Esophagus squamous epithelium (tissue), 5 donors: Measurements from ENCODE around the gene THBS1. TPM values are rescaled to one million over a fixed set of nuclear protein-coding genes. Genes with fewer than 3 reads are reported as not detected.
A peak's percentile ranks its signal among the peaks of the same experiment; 100 is the strongest.

ENCODE experiments used
- DNase-seq: peaks from one replicate; lab custom pipeline; 2025; lab: John Stamatoyannopoulos, UW
- H3K27ac ChIP-seq, 4 donors: fragments of 200-600 bp; sonication (generic); one replicate each; pipeline ENCODE4 v1.5.1; 2016 to 2019; ENCODE audit warnings: mild to moderate bottlenecking in 1 of 4
- H3K27me3 ChIP-seq, 4 donors: fragments of 200-600 bp; sonication (generic); 1 replicate in 3 of 4; 2 replicates in 1 of 4; pipeline versions ENCODE4 v1.5.1 to v1.6.0; 2017 to 2021; ENCODE audit warnings: antibody characterized with exemption in 1 of 4
- H3K36me3 ChIP-seq, 3 donors: fragments of 200-600 bp; sonication (generic); one replicate each; pipeline ENCODE4 v1.5.1; 2016 to 2019
- H3K4me1 ChIP-seq, 3 donors: fragments of 200-600 bp; sonication (generic); one replicate each; pipeline ENCODE4 v1.5.1; 2017 to 2019
- H3K4me3 ChIP-seq, 4 donors: fragments of 200-600 bp; sonication (generic); 1 replicate in 3 of 4; 2 replicates in 1 of 4; pipeline ENCODE4 v1.5.1; 2016 to 2019; ENCODE audit warnings: mild to moderate bottlenecking in 2 of 4, moderate library complexity in 1 of 4
- H3K9me3 ChIP-seq, 3 donors: fragments of 200-600 bp; sonication (generic); one replicate each; pipeline ENCODE4 v1.5.1; 2016 to 2019
- POLR2A ChIP-seq, 4 donors: fragments of 450-650 bp; IDR thresholded peaks; one replicate each; pipeline ENCODE4 v1.6.1; 2017; ENCODE audit warnings: antibody characterized with exemption in 4 of 4, mild to moderate bottlenecking in 4 of 4, moderate library complexity in 3 of 4
- WGBS, 2 donors: methylation state at CpG; one replicate each; pipeline ENCODE4 v1.1.5; 2018; 5-methylcytosine and 5-hydroxymethylcytosine counted together
- intact Hi-C: fragments of 100-400 bp; cut with DNase I; formaldehyde crosslinking; loops from one replicate; pipeline ENCODE4 v1.15.0; 2022
- total RNA-seq, 4 donors: library from RNA; depleted of rRNA; stranded (reverse); fragments of >200 nt; gene quantifications; one replicate each; pipeline ENCODE4 v1.1.0, GENCODE V29; 2016
- TF ChIP-seq, protein P1 (sequence below), 6 experiments: fragments of 450-650 bp in 4 of 6; fragments of 200-600 bp in 2 of 6; sonication (generic) in 2 of 6; IDR thresholded peaks; one replicate each; pipeline ENCODE4 v1.5.1; 2016 to 2019; ENCODE audit warnings: antibody characterized with exemption in 6 of 6, mild to moderate bottlenecking in 4 of 6, moderate library complexity in 4 of 6
- donor health status: DM: yes; HTN: yes; CAD: no.

THBS1 gene
- total RNA-seq, 4 donors from 2014 or later, result 6.3 to 110 (median 63.8) TPM

- intact Hi-C loops, result no loop called here
- peaks cover 3 to 27% (median 12%) of the 10 kb centered on the region in 3 donors for H3K4me1 ChIP-seq
- no peak overlapping the region for H3K27ac ChIP-seq
- 61 to 71% methylated on average over 3 of the region's 3 CpGs for WGBS, 2 donors
- DNase-seq, result no peak
- H3K36me3 ChIP-seq, result no peaks in the 10 kb centered on the region
- H3K27me3 ChIP-seq, result no peaks in the 10 kb centered on the region
- no peak overlapping the region for H3K4me3 ChIP-seq
- TF ChIP-seq, protein P1, sequence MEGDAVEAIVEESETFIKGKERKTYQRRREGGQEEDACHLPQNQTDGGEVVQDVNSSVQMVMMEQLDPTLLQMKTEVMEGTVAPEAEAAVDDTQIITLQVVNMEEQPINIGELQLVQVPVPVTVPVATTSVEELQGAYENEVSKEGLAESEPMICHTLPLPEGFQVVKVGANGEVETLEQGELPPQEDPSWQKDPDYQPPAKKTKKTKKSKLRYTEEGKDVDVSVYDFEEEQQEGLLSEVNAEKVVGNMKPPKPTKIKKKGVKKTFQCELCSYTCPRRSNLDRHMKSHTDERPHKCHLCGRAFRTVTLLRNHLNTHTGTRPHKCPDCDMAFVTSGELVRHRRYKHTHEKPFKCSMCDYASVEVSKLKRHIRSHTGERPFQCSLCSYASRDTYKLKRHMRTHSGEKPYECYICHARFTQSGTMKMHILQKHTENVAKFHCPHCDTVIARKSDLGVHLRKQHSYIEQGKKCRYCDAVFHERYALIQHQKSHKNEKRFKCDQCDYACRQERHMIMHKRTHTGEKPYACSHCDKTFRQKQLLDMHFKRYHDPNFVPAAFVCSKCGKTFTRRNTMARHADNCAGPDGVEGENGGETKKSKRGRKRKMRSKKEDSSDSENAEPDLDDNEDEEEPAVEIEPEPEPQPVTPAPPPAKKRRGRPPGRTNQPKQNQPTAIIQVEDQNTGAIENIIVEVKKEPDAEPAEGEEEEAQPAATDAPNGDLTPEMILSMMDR (IDR thresholded peaks at IDR 0.05), result no peak
- no peak for TF ChIP-seq POLR2A (IDR thresholded peaks at IDR 0.05)
- no peaks in the 10 kb centered on the region for H3K9me3 ChIP-seq
Measured at GRCh38 chr15:39631357-39631756, 50.5 kb downstream of the THBS1 start.

- Histone ChIP-seq H3K27ac (no peak overlapping the region), H3K4me3 (no peak overlapping the region), H3K27me3 (no peaks in the 10 kb centered on the region), H3K9me3 (no peaks in the 10 kb centered on the region), H3K4me1 (peaks cover 0 to 21% (median 6%) of the 10 kb centered on the region in 3 donors), H3K36me3 (no peaks in the 10 kb centered on the region)
- 90 to 93% methylated on average over 1 of the region's 1 CpG for WGBS, 2 donors
- TF ChIP-seq POLR2A (IDR thresholded peaks at IDR 0.05), result no peak
- TF ChIP-seq, protein P1 (IDR thresholded peaks at IDR 0.05), result no peak
- no peak for DNase-seq
- intact Hi-C loops, result no loop called here
Measured at GRCh38 chr15:39638041-39638440, 57.2 kb downstream of the THBS1 start.

- Histone ChIP-seq H3K27me3 (no peaks in the 10 kb centered on the region), H3K4me3 (no peak overlapping the region), H3K27ac (no peak overlapping the region), H3K4me1 (peaks cover 0 to 21% (median 6%) of the 10 kb centered on the region in 3 donors), H3K9me3 (no peaks in the 10 kb centered on the region), H3K36me3 (no peaks in the 10 kb centered on the region)
- DNase-seq, result no peak
- intact Hi-C loops, result no loop called here
- TF ChIP-seq POLR2A (IDR thresholded peaks at IDR 0.05), result no peak
- TF ChIP-seq, protein P1 (IDR thresholded peaks at IDR 0.05), result no peak
- 86 to 92% methylated on average over 1 of the region's 1 CpG for WGBS, 2 donors
Measured at GRCh38 chr15:39639037-39639436, 58.2 kb downstream of the THBS1 start.

DNA sequence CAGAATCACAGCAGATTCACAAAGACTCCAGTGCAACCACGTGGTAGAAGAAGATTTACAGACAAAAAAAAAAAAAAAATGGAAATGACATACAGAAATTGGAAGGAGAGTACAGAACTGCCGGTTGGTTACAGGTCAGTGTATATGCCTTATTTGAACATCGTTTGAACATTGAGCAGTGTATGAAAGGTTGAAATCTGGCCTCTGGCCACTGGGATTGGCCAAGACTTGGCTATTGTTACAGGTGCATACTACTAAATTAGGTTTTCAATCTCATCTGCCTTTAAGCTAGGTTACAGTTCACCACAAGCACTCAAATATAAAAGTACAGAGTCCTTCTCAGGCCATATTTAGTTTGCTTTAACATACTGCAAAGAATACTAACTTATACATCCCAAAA is 59.8 kb downstream of the THBS1 start:
- H3K36me3 ChIP-seq, result no peaks in the 10 kb centered on the region
- H3K27me3 ChIP-seq, result no peaks in the 10 kb centered on the region
- no peak overlapping the region for H3K4me3 ChIP-seq
- no peak overlapping the region for H3K27ac ChIP-seq
- peaks cover 0 to 26% (median 6%) of the 10 kb centered on the region in 3 donors for H3K4me1 ChIP-seq
- TF ChIP-seq POLR2A (IDR thresholded peaks at IDR 0.05), result no peak
- TF ChIP-seq, protein P1 (IDR thresholded peaks at IDR 0.05), result no peak
- H3K9me3 ChIP-seq, result no peaks in the 10 kb centered on the region
- 61 to 67% methylated on average over 3 of the region's 3 CpGs for WGBS, 2 donors
- intact Hi-C loops, result no loop called here
- no peak for DNase-seq

GRCh38 chr15:39641191-39641889 is 60.5 kb downstream of the THBS1 start:
- TF ChIP-seq, protein P1 (IDR thresholded peaks at IDR 0.05), result no peak
- TF ChIP-seq POLR2A (IDR thresholded peaks at IDR 0.05), result no peak
- Histone ChIP-seq H3K27ac (peak overlapping the region in 3 of 4 donors; percentile 15 to 47 (median 46)), H3K36me3 (no peaks in the 10 kb centered on the region), H3K4me3 (no peak overlapping the region), H3K27me3 (no peaks in the 10 kb centered on the region), H3K9me3 (no peaks in the 10 kb centered on the region), H3K4me1 (peaks cover 0 to 26% (median 6%) of the 10 kb centered on the region in 3 donors)
- intact Hi-C loops, result no loop called here
- 42 to 57% methylated on average over 11 of the region's 11 CpGs for WGBS, 2 donors
- no peak for DNase-seq
